HCT116 (cell line): ENCODE data around the gene TKTL2. TPM values are rescaled to one million over a fixed set of nuclear protein-coding genes. Genes with fewer than 3 reads are reported as not detected.

Experiments
- ATAC-seq: fragments of 200-7000 bp; cut with Tn5 transposase; 2 replicates; pipeline ENCODE4 v1.9.1; 2020; ENCODE audit warnings: mild to moderate bottlenecking, moderate library complexity
- BruUV-seq: library from RNA; stranded (reverse); fragments of 400-500 nt; replicated peaks from 2 replicates; lab custom pipeline; 2021; lab: Mats Ljungman, UMichigan
- CTCF ChIA-PET: fragments of 300-600 bp; sonication (Branson Sonifier 250); formaldehyde crosslinking; loops from one replicate; lab custom pipeline; 2021; ENCODE audit warnings: antibody characterized with exemption; lab: Charles Lee
- POLR2A ChIA-PET: fragments of 300-600, 350-600 bp; sonication (Branson Sonifier 250); formaldehyde crosslinking; loops from one replicate; lab custom pipeline; 2021; ENCODE audit warnings: antibody characterized with exemption; lab: Charles Lee
- RAD21 ChIA-PET, 2 experiments: fragments of 300-600 bp; sonication (Branson Sonifier 250); formaldehyde crosslinking; loops; one replicate each; lab custom pipeline; 2023; ENCODE audit warnings: low total read pairs in 2 of 2; ENCODE audit not compliant: uncharacterized antibody in 2 of 2, unreplicated experiment in 2 of 2, low non-redundant PET in 1 of 2; lab: Charles Lee
- DNase-seq: peaks from one replicate; pipeline ENCODE4 v3.0.0-alpha.2; 2010; ENCODE audit warnings: low read depth, low spot score
- H2AFZ ChIP-seq: fragments of 200-600 bp; shearing (Covaris generic), sonication (generic); 2 replicates; pipeline ENCODE4 v1.6.1; 2017; ENCODE audit warnings: low read depth, mixed run types, mixed read lengths, antibody characterized with exemption, low read length; ENCODE audit not compliant: poor library complexity, severe bottlenecking
- H3K27ac ChIP-seq: 2 replicates; pipeline ENCODE4 v1.5.1; 2012; ENCODE audit warnings: low read depth, low read length
- H3K27me3 ChIP-seq: fragments of 200-600 bp; sonication (generic); 2 replicates; pipeline ENCODE4 v1.6.1; 2016; ENCODE audit warnings: mixed run types, low read length, mixed read lengths; ENCODE audit not compliant: insufficient read depth
- H3K36me3 ChIP-seq, 2 experiments: fragments of 200-500 bp in 1 of 2; fragments of 200-600 bp in 1 of 2; sonication (Bioruptor generic) in 1 of 2; sonication (generic) in 1 of 2; 2 replicates each; pipeline versions ENCODE4 v1.5.1 to v1.6.1; 2014 to 2016; ENCODE audit warnings: low read length in 2 of 2, inconsistent platforms in 1 of 2, mixed read lengths in 1 of 2, mixed run types in 1 of 2; ENCODE audit not compliant: insufficient read depth in 2 of 2, control insufficient read depth in 1 of 2
- H3K4me1 ChIP-seq, 2 experiments: fragments of 200-600 bp in 1 of 2; sonication (generic) in 1 of 2; 2 replicates each; pipeline versions ENCODE4 v1.5.1 to v1.6.1; 2012 to 2017; ENCODE audit warnings: low read length in 2 of 2, inconsistent platforms in 1 of 2, mild to moderate bottlenecking in 1 of 2, mixed read lengths in 1 of 2, mixed run types in 1 of 2, moderate library complexity in 1 of 2; ENCODE audit not compliant: insufficient read depth in 2 of 2, control insufficient read depth in 1 of 2
- H3K4me2 ChIP-seq: fragments of 200-600 bp; sonication (generic); 2 replicates; pipeline ENCODE4 v1.6.1; 2017; ENCODE audit warnings: mixed run types, low read length, mixed read lengths
- H3K4me3 ChIP-seq, 2 experiments: fragments of 200-600 bp in 1 of 2; sonication (generic) in 1 of 2; replicated peaks in 1 of 2; 2 replicates each; pipeline ENCODE4 v1.5.1; 2011 to 2016; ENCODE audit warnings: low read length in 2 of 2, control low read depth in 1 of 2, low read depth in 1 of 2, mild to moderate bottlenecking in 1 of 2, mixed read lengths in 1 of 2, mixed run types in 1 of 2
- H3K79me2 ChIP-seq: fragments of 200-600 bp; sonication (generic); 2 replicates; pipeline ENCODE4 v1.6.1; 2017; ENCODE audit warnings: mild to moderate bottlenecking, mixed run types, low read length, moderate library complexity, mixed read lengths; ENCODE audit not compliant: insufficient read depth
- H3K9ac ChIP-seq: fragments of 200-600 bp; sonication (generic); 2 replicates; pipeline ENCODE4 v1.6.1; 2016; ENCODE audit warnings: low read length, mixed read lengths
- H3K9me2 ChIP-seq: fragments of 200-600 bp; sonication (generic), shearing (Covaris generic); 2 replicates; pipeline ENCODE4 v1.6.1; 2017; ENCODE audit warnings: mixed run types, mild to moderate bottlenecking, moderate library complexity; ENCODE audit not compliant: insufficient read depth
- H3K9me3 ChIP-seq, 2 experiments: fragments of 200-500 bp in 1 of 2; fragments of 200-600 bp in 1 of 2; sonication (Bioruptor generic) in 1 of 2; sonication (generic) in 1 of 2; 2 replicates each; pipeline ENCODE4 v1.6.1; 2014 to 2017; ENCODE audit warnings: low read length in 2 of 2, mixed read lengths in 2 of 2, inconsistent platforms in 1 of 2, low read depth in 1 of 2, mild to moderate bottlenecking in 1 of 2, mixed run types in 1 of 2, moderate library complexity in 1 of 2; ENCODE audit not compliant: control insufficient read depth in 1 of 2, insufficient read depth in 1 of 2
- H4K20me1 ChIP-seq: fragments of 200-600 bp; sonication (generic), shearing (Covaris generic); 2 replicates; pipeline ENCODE4 v1.6.1; 2017; ENCODE audit warnings: mixed run types, mild to moderate bottlenecking, moderate library complexity; ENCODE audit not compliant: insufficient read depth
- CBX3 ChIP-seq: IDR thresholded peaks from 2 replicates; pipeline ENCODE4 v1.6.1; 2012; ENCODE audit warnings: low read depth
- EZH2 ChIP-seq: fragments of 200-600 bp; sonication (generic); IDR thresholded peaks from 2 replicates; pipeline ENCODE4 v1.6.1; 2017; ENCODE audit warnings: antibody characterized with exemption, mixed run types
- POLR2AphosphoS5 ChIP-seq: IDR thresholded peaks from 2 replicates; pipeline ENCODE4 v1.6.1; 2011; ENCODE audit warnings: mild to moderate bottlenecking, low read depth, low read length, moderate library complexity
- intact Hi-C: fragments of 100-400 bp; cut with micrococcal nuclease; formaldehyde crosslinking; loops from 2 replicates; pipeline ENCODE4 v1.10.0; 2022
- total RNA-seq: library from RNA; stranded (reverse); gene quantifications from one replicate; pipeline ENCODE4 v1.2.1, GENCODE V29; 2021; ENCODE audit not compliant: unreplicated experiment
- TF ChIP-seq, protein P1 (sequence below), 3 experiments: fragments of 200-600 bp in 1 of 3; sonication (generic) in 1 of 3; IDR thresholded peaks in 2 of 3; conservative IDR thresholded peaks in 1 of 3; 2 replicates each; pipeline ENCODE4 v1.5.1; 2012 to 2017; ENCODE audit warnings: low read depth in 2 of 3, low read length in 2 of 3, antibody characterized with exemption in 1 of 3, borderline replicate concordance in 1 of 3, control low read depth in 1 of 3, mild to moderate bottlenecking in 1 of 3, mixed read lengths in 1 of 3, mixed run types in 1 of 3, moderate library complexity in 1 of 3; ENCODE audit not compliant: insufficient read depth in 1 of 3
- TF ChIP-seq, protein P2 (sequence below): IDR thresholded peaks from 2 replicates; pipeline ENCODE4 v1.6.1; 2011; ENCODE audit warnings: mild to moderate bottlenecking, low read length, moderate library complexity; ENCODE audit not compliant: insufficient replicate concordance; ENCODE audit errors: extremely low read depth

The TKTL2 gene
- total RNA-seq, 1 experiment from 2014 or later, result not detected

DNA sequence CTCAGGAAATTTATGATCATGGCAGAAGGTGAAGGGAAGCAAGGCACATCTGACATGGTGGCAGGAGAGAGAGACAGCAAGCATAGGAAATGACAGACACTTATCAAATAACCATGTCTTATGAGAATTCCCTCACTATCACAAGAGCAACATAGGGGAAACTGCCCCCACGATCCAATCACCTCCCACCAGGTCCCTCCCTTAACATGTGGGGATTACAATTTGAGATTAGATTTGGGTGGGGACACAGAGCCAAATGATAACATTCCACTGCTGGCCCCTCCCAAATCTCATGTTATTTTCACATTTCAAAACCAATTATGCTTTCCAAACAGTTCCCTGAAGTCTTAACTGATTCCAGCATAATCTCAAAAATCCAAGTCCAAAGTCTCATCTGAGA, 12.8 kb upstream of the TKTL2 start:
- no peak for TF ChIP-seq EZH2
- TF ChIP-seq, protein P1, sequence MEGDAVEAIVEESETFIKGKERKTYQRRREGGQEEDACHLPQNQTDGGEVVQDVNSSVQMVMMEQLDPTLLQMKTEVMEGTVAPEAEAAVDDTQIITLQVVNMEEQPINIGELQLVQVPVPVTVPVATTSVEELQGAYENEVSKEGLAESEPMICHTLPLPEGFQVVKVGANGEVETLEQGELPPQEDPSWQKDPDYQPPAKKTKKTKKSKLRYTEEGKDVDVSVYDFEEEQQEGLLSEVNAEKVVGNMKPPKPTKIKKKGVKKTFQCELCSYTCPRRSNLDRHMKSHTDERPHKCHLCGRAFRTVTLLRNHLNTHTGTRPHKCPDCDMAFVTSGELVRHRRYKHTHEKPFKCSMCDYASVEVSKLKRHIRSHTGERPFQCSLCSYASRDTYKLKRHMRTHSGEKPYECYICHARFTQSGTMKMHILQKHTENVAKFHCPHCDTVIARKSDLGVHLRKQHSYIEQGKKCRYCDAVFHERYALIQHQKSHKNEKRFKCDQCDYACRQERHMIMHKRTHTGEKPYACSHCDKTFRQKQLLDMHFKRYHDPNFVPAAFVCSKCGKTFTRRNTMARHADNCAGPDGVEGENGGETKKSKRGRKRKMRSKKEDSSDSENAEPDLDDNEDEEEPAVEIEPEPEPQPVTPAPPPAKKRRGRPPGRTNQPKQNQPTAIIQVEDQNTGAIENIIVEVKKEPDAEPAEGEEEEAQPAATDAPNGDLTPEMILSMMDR (IDR thresholded peaks at IDR 0.05 in 2 of 3, conservative IDR thresholded peaks at IDR 0.05 in 1 of 3; ENCODE audit: borderline replicate concordance in 1 of 3, insufficient read depth in 1 of 3, low read depth in 2 of 3, low read length in 2 of 3), result no peak
- TF ChIP-seq, protein P2, sequence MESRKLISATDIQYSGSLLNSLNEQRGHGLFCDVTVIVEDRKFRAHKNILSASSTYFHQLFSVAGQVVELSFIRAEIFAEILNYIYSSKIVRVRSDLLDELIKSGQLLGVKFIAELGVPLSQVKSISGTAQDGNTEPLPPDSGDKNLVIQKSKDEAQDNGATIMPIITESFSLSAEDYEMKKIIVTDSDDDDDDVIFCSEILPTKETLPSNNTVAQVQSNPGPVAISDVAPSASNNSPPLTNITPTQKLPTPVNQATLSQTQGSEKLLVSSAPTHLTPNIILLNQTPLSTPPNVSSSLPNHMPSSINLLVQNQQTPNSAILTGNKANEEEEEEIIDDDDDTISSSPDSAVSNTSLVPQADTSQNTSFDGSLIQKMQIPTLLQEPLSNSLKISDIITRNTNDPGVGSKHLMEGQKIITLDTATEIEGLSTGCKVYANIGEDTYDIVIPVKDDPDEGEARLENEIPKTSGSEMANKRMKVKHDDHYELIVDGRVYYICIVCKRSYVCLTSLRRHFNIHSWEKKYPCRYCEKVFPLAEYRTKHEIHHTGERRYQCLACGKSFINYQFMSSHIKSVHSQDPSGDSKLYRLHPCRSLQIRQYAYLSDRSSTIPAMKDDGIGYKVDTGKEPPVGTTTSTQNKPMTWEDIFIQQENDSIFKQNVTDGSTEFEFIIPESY, result no peak
- TF ChIP-seq CBX3, result no peak
- no peak for TF ChIP-seq POLR2AphosphoS5
- TF ChIP-seq, all 23 proteins: peak for 0
- ChIA-PET POLR2A (interaction anchor here (1.5 kb wide), 1 partner anchor 8 kb away, joined by 7 read pairs; the partner anchor contains the start of gene TMA16), CTCF (interaction anchor here (1.0 kb wide), 1 partner anchor 8 kb away, joined by 4 read pairs; the partner anchor contains the start of gene TMA16), RAD21 (no interaction called here)
- no peak for DNase-seq
- no peaks in the 10 kb centered on the region for H3K36me3 ChIP-seq
- no peaks in the 10 kb centered on the region for H3K9me3 ChIP-seq
- no peaks in the 10 kb centered on the region for H3K79me2 ChIP-seq
- H3K9me2 ChIP-seq, result no peaks in the 10 kb centered on the region
- no peak overlapping the region for H3K4me2 ChIP-seq
- no peak overlapping the region for H3K27ac ChIP-seq
- no peak overlapping the region for H2AFZ ChIP-seq
- no peaks in the 10 kb centered on the region for H3K27me3 ChIP-seq
- H3K4me1 ChIP-seq, result no peaks in the 10 kb centered on the region
- ATAC-seq, result no peak
- H4K20me1 ChIP-seq, result no peaks in the 10 kb centered on the region
- no TSS peak for BruUV-seq
- H3K9ac ChIP-seq, result no peak overlapping the region
- intact Hi-C loops, result loop anchor here (10.0 kb wide), 2 partner anchors 198 to 1258 kb away; no protein-coding TSS in a partner anchor
- H3K4me3 ChIP-seq, result no peak overlapping the region
